GM18868 (cell line): ENCODE results near the gene RBPJ.
"Not testable (repeated sequence)": the region's sequence is repeated elsewhere in the genome, so short reads cannot be mapped to it uniquely, and the experiment has no call there.

ENCODE experiments used
- ATAC-seq: cut with Tn5 transposase; IDR thresholded peaks from one replicate; pipeline ENCODE4 v1.9.1; 2021; ENCODE audit warnings: mild to moderate bottlenecking, moderate library complexity; ENCODE audit not compliant: unreplicated experiment

The RBPJ gene

GRCh38 chr4:26331380-26331950 lies 10.7 kb downstream of the RBPJ start:
- ATAC-seq = no peak

- no peak for ATAC-seq
These were observed 13.6 kb downstream of the RBPJ start for GRCh38 chr4:26334366-26334765.

- ATAC-seq = no peak
These were observed 16.8 kb downstream of the RBPJ start for GRCh38 chr4:26337612-26338011.

DNA sequence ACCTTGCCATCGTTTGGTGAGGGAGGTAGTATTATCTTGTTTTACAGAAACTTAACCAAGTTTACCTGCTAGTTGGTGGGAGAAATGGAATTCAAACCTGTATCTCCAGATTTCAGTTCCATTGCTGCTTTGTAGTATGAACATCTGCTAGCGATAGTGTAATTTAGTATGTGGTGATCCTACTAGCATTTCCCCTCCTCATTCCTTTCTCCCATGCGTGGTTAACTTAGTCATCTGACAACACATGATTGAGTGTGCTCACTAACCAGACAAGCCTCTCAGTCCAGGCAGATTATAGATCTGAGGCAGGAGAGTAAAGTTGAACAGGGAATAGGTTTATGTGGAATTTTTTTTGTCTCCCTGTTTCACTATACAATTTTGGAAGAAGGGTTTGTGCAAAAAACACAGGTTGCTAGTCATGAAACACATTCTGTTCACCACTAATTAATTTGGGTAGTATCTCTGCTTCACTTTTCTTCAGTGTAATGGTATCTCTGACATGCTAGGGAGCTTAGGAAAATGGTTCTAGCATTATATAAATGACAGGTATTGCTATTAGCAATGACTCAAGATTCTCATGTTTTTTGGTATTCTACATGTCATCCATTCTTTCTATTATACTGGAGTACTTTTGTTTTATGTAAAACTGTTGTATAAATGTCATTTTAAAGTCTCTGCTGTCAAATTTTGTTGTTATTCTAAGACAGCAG lies 21.7 kb downstream of the RBPJ start:
- ATAC-seq = peak; percentile 33

DNA sequence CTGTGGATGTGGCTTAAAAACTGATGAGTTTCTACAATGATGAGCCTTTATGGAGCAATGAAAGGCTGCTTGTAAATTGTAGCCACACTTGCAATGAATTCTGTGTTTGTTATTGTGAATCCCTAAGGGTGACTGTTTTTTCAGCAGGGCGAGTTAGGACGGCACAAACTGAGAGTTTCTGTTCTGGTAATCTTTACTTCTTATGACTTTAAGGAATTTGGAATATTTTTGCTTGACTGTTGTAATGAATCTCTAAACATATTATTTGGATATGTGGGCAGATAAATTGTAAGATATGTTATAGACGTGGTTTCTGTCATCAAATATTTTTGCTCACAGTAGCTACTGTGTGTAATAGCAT lies 22.2 kb downstream of the RBPJ start:
- no peak for ATAC-seq

- ATAC-seq = no peak
These were observed 24.2 kb downstream of the RBPJ start for GRCh38 chr4:26344901-26345564.

DNA sequence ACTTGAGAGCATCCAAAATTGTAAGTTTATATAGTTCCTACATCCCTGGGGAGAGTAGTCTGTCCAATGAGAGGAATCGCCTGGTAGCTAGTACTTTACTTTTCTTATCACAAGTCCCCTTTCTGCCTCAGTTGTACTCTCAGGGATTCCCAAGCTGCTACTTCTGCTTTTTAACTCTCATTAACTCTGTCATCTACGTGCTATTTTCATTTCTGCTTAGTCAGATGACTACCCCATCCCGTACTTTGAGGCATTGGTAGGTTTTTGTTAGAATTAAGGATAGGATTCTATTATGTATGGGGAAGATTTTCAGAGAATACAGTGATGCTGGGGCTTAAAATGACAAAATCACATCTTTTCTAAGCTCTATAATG lies 24.7 kb downstream of the RBPJ start:
- peak; percentile 74 for ATAC-seq

- no peak for ATAC-seq
These were observed 25.4 kb downstream of the RBPJ start for GRCh38 chr4:26346203-26346620.

- no peak for ATAC-seq
These were observed 28.7 kb downstream of the RBPJ start for GRCh38 chr4:26349496-26349895.

DNA sequence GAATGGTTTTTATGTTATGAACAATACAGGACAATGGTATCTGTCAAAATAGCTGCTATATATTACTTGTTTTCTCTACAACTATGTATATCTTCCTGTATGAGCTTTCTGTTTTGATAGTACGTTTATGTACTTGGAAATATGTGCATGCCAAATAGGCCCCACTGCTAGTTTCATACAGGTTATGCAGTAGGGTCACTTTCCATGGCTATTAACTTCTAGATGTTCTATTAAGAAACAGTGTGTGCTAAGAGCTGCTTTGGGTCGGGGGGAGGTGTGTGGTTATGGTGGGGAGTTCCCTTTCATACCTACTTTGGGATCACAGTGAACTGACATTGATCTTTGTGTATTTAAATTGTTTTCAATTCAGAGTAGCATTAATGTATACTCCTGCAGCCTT lies 30.9 kb downstream of the RBPJ start:
- peak; percentile 46 for ATAC-seq

DNA sequence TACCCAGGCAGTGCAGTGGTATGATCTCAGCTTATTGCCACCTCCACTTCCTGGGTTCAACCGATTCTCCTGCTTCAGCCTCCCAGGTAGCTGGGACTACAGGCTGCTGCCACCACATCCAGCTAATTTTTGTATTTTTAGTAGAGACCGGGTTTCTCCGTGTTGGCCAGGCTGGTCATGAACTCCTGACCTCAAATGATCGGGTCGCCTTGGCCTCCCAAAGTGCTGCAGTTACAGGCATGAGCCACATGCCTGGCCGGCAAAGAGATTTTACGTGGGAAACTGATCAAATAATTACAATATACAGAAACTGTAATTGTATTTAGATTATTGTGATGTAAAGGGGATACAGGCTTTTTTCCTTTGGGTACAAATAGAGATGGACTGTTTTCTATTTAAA lies 33.7 kb downstream of the RBPJ start:
- ATAC-seq = no peak

GRCh38 chr4:26355392-26356052 lies 34.7 kb downstream of the RBPJ start:
- ATAC-seq = no peak

GRCh38 chr4:26356081-26356501 lies 35.3 kb downstream of the RBPJ start:
- peak; percentile 57 for ATAC-seq

DNA sequence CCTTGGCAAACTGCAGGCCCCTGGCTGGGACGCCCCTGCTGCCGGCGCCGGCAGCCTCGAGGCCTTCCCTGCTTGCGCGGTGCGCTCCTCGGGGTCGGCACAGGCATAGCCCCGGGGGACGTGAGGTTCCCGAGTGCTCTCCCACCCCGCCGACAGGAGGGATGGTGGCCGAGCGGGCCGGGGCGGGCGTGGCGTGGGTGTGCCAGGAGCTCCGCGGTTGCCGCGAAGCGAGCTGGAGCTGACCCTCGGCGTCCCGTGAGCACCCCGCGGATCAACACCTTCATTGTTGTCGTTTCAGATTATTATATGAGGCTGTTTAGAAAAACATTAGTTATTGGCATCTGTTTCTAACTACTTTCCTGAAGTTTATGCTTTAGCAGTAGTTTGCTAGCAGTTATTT lies 38.7 kb downstream of the RBPJ start:
- ATAC-seq = not testable (repeated sequence)

- ATAC-seq = no peak
These were observed 39.5 kb downstream of the RBPJ start for GRCh38 chr4:26360273-26360672.

DNA sequence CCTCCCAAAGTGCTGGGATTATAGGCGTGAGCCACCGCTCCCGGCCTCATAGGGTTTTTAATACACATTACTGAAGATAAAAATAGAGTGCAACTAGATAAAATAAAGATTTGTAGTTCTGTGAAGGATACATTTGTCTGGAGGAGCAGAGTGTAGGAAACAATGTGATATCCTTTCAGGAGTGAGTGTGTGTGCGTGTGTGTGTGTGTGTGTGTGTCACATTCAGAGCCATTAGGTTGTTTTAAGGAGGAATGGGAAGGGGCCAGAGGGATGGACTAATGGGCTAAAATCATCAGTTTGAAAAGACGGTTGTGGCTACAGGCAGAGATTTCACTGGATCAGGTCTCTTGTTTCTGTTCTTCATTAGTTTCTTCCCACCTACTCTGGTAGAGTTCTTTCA lies 40.0 kb downstream of the RBPJ start:
- ATAC-seq = no peak

DNA sequence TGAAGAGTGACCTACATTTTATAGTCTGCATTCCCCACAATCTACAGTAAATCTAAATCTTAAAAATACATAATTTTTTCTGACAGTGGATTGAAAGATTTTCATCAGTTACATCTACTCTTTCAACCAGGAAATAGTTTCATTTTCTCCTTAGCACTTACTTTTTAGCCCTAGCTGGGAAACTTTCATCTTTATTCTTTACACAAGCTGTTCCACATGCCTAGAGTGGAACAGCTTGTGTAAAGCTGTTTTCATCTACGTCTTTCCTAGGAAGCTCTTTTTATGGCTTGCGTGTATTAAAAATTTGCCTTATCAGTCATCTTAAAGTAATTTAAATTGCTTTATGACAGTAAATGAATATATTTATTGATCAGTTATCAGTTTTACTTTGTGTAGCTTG lies 40.5 kb downstream of the RBPJ start:
- ATAC-seq = no peak

DNA sequence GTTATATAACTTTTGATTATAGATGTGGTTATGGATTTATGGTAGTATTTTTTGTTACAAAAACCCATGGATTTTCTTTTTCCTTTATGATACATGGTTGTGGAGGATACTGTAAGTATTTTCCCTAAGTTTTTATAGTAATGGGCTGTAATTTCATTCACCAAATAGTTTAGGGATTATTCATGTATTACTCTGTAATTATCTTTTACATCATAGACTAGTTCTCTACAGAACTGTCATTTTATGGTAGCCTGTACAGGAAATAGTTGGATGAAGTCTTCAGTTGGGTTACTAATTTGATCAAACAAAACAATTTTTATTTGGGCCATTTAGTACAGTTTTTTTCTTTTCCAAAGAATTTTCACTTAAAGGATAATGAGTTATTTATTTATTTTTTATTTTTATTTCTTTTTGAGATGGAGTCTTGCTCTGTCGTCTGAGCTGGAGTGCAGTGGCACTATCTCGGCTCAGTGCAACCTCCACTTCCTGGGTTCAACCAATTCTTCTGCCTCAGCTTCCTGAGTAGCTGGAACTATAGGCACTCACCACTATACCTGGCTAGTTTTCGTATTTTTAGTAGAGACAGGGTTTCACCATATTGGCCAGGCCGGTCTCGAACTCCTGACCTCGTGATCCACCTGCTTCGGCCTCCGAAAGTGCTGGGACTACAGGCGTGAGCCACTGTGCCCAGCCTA lies 42.1 kb downstream of the RBPJ start:
- no peak for ATAC-seq

- ATAC-seq = peak; percentile 66
These were observed 44.8 kb downstream of the RBPJ start for GRCh38 chr4:26365537-26366150.

GRCh38 chr4:26367811-26368210 lies 47.0 kb downstream of the RBPJ start:
- ATAC-seq = no peak

GRCh38 chr4:26368685-26369084 lies 47.9 kb downstream of the RBPJ start:
- no peak for ATAC-seq
